ENCODE data around the gene PTBP1. TPM values are rescaled to one million over a fixed set of nuclear protein-coding genes. Genes with fewer than 3 reads are reported as not detected.

Gene PTBP1
- total and polyA plus RNA-seq, 2 donors (not counting 1 experiment from before 2014, with no cell fraction given), result 74.6 to 83.1 TPM

- no peak overlapping the region for H3K4me2 ChIP-seq (ENCODE audit: extremely low read depth, insufficient read depth, low read length)
- TF ChIP-seq CTCF (conservative IDR thresholded peaks at IDR 0.05 in 1 of 2, IDR thresholded peaks at IDR 0.05 in 1 of 2; ENCODE audit: low read depth in 1 of 2, low read length in 2 of 2) (no peak), EZH2 (IDR thresholded peaks at IDR 0.05; ENCODE audit: low read length, missing control alignments) (no peak)
- H3K79me2 ChIP-seq (ENCODE audit: control insufficient read depth, insufficient read depth, low read length), result no peaks in the 10 kb centered on the region
- H3K36me3 ChIP-seq (ENCODE audit: control insufficient read depth, insufficient read depth, low read length), result no peaks in the 10 kb centered on the region
- H3K9ac ChIP-seq (ENCODE audit: insufficient read depth, low read length), result no peak overlapping the region
- no peak overlapping the region for H2AFZ ChIP-seq (ENCODE audit: low read length)
- no peaks in the 10 kb centered on the region for H3K27me3 ChIP-seq (ENCODE audit: control insufficient read depth, insufficient read depth, low read length)
- H3K4me3 ChIP-seq (replicated peaks in 1 of 4; ENCODE audit: control extremely low read depth in 1 of 4, insufficient read depth in 1 of 4, low read depth in 3 of 4, low read length in 4 of 4), result no peak overlapping the region
- no peak overlapping the region for H3K27ac ChIP-seq (ENCODE audit: insufficient read depth, low read length)
- H3K9me3 ChIP-seq (ENCODE audit: control insufficient read depth, insufficient read depth, low read depth, low read length), result no peaks in the 10 kb centered on the region
- no peak for DNase-seq (ENCODE audit: low read depth in 2 of 2)
- no peaks in the 10 kb centered on the region for H4K20me1 ChIP-seq (ENCODE audit: control insufficient read depth, extremely low read depth, insufficient read depth, low read length)
- H3K4me1 ChIP-seq (ENCODE audit: control insufficient read depth, extremely low read depth, insufficient read depth, low read length), result no peaks in the 10 kb centered on the region
Measured at GRCh38 chr19:824885-825284, 27.6 kb downstream of the PTBP1 start.

DNA sequence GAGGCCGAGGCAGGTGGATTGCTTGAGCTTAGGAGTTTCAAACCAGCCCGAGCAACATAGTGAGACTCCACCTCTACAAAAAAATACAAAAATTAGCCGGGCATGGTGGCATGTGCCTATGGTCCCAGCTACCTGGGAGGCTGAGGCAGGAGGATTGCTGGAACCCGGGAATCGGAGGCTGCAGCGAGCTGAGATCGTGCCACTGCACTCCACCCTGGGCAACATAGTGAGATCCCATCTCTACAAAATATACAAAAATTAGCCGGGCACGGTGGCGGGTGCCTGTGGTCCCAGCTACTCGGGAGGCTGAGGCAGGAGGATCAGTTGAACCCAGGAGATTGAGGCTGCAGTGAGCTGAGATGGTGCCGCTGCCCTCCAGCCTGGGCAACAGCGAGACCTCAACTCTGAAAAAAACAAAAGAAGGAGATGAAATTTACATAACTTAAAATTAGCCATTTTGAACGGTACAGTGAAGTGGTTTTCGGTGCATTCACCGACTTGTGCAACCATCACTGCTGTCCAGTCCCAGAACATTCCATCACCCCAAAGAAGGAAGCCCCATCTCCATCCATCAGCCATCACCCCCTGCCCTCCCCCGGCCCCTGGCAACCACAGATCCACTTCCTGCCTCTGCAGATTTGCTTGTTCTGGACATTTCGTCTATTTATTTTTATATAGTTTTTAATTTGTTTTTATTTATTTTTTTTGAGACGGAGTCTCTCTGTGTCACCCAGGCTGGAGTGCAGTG lies 28.8 kb downstream of the PTBP1 start:
- no peak overlapping the region for H3K4me2 ChIP-seq (ENCODE audit: extremely low read depth, insufficient read depth, low read length)
- H3K9me3 ChIP-seq (ENCODE audit: control insufficient read depth, insufficient read depth, low read depth, low read length), result no peaks in the 10 kb centered on the region
- no peak overlapping the region for H2AFZ ChIP-seq (ENCODE audit: low read length)
- peak in 1 of 2 donors; percentile 68 for DNase-seq (ENCODE audit: low read depth in 2 of 2)
- no peaks in the 10 kb centered on the region for H3K79me2 ChIP-seq (ENCODE audit: control insufficient read depth, insufficient read depth, low read length)
- H3K4me1 ChIP-seq (ENCODE audit: control insufficient read depth, extremely low read depth, insufficient read depth, low read length), result no peaks in the 10 kb centered on the region
- no peaks in the 10 kb centered on the region for H3K36me3 ChIP-seq (ENCODE audit: control insufficient read depth, insufficient read depth, low read length)
- no peak overlapping the region for H3K9ac ChIP-seq (ENCODE audit: insufficient read depth, low read length)
- no peaks in the 10 kb centered on the region for H4K20me1 ChIP-seq (ENCODE audit: control insufficient read depth, extremely low read depth, insufficient read depth, low read length)
- TF ChIP-seq CTCF (conservative IDR thresholded peaks at IDR 0.05 in 1 of 2, IDR thresholded peaks at IDR 0.05 in 1 of 2; ENCODE audit: low read depth in 1 of 2, low read length in 2 of 2), result no peak
- no peak for TF ChIP-seq EZH2 (IDR thresholded peaks at IDR 0.05; ENCODE audit: low read length, missing control alignments)
- no peak overlapping the region for H3K27ac ChIP-seq (ENCODE audit: insufficient read depth, low read length)
- H3K4me3 ChIP-seq (replicated peaks in 1 of 4; ENCODE audit: control extremely low read depth in 1 of 4, insufficient read depth in 1 of 4, low read depth in 3 of 4, low read length in 4 of 4), result no peak overlapping the region
- H3K27me3 ChIP-seq (ENCODE audit: control insufficient read depth, insufficient read depth, low read length), result no peaks in the 10 kb centered on the region

DNA sequence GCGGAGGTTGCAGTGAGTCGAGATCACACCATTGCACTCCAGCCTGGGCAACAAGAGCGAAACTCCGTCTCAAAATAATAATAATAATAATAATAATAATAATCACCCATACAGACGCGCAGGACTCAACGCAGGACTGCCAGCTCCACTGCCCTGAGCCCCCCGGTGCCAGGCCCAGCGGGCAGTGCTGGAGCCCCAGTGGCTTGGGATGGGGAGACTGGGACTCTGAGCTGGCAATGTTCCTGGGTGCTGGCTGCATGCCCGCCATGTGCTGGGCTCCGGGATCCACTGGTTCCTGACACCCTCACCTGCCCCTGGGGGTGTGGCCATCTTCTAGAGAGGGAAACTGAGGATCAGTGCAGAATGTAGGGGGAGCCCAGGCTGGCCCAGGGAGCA lies 30.1 kb downstream of the PTBP1 start:
- TF ChIP-seq EZH2 (IDR thresholded peaks at IDR 0.05; ENCODE audit: low read length, missing control alignments) (no peak), CTCF (conservative IDR thresholded peaks at IDR 0.05 in 1 of 2, IDR thresholded peaks at IDR 0.05 in 1 of 2; ENCODE audit: low read depth in 1 of 2, low read length in 2 of 2) (no peak)
- no peak overlapping the region for H3K4me3 ChIP-seq (replicated peaks in 1 of 4; ENCODE audit: control extremely low read depth in 1 of 4, insufficient read depth in 1 of 4, low read depth in 3 of 4, low read length in 4 of 4)
- H3K27me3 ChIP-seq (ENCODE audit: control insufficient read depth, insufficient read depth, low read length), result no peaks in the 10 kb centered on the region

More for the DNA sequence above, 30.1 kb downstream of the PTBP1 start:
- Histone ChIP-seq H3K36me3 (ENCODE audit: control insufficient read depth, insufficient read depth, low read length) (no peaks in the 10 kb centered on the region), H3K4me1 (ENCODE audit: control insufficient read depth, extremely low read depth, insufficient read depth, low read length) (no peaks in the 10 kb centered on the region), H3K79me2 (ENCODE audit: control insufficient read depth, insufficient read depth, low read length) (no peaks in the 10 kb centered on the region), H2AFZ (ENCODE audit: low read length) (no peak overlapping the region), H3K9ac (ENCODE audit: insufficient read depth, low read length) (no peak overlapping the region), H4K20me1 (ENCODE audit: control insufficient read depth, extremely low read depth, insufficient read depth, low read length) (no peaks in the 10 kb centered on the region), H3K9me3 (ENCODE audit: control insufficient read depth, insufficient read depth, low read depth, low read length) (no peaks in the 10 kb centered on the region), H3K4me2 (ENCODE audit: extremely low read depth, insufficient read depth, low read length) (no peak overlapping the region), H3K27ac (ENCODE audit: insufficient read depth, low read length) (no peak overlapping the region)
- no peak for DNase-seq (ENCODE audit: low read depth in 2 of 2)

Measured in fibroblast of lung (primary cell).